ENCODE results near the gene CIZ1.
A peak's percentile ranks its signal among the peaks of the same experiment; 100 is the strongest.
"Not testable (repeated sequence)": the region's sequence is repeated elsewhere in the genome, so short reads cannot be mapped to it uniquely, and the experiment has no call there.

CIZ1 gene

DNA sequence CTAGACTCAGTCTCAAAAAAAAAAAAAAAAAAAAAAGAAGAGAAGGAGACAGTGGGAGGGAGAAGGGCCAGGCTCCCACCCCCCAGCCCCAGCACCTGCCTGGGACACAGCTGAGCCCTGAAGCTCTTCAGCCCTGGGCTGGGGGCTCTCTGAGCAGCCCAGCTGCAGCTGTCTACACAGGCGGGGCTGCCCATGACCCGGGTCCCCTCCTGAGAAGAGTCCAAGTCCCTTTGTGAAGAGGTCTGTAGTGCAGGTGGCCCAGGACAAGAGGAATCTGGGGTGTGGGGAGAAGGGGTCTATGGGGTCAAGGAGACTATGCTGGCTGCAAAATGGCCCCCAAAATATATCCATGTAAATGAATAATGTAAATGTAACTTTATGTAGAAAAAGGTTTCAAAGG lies 48.8 kb downstream of the CIZ1 start:
- DNase-seq = no peak

DNA sequence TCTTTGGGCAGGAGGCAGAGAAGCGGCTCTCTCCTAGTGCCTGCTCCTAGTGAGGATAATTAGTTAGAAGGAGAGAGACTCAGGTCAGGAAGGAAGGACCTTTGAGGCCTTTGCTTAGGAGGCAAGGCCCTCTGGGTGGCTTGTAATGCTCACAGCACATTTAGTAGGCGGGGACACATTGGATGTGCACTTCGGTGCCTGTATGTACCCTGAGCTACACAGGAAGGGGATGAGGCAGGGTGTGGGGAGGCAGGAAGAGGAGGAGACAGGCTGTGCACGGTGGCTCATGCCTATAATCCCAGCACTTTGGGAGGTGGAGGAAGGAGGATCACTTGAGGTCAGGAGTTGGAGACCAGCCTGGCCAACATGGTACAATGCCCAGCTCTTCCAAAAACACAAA lies 49.3 kb downstream of the CIZ1 start:
- DNase-seq = no peak

DNA sequence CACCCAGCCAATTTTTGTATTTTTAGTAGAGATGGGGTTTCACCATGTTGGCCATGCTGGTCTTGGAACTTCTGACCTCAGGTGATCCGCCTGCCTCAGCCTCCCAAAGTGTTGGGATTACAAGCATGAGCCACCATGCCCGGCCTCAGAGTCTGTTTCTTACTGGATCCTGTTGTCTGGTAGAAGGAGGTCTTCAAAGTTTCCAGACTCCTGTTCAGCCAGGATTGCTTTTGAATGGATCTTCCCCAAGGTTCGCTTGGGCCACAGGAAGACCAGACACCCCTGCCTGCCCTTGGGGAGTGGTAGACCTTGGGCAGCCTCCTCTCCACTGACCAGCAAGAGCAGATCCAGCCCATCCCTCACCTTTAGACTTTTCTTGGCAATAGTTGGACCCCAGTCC lies 49.8 kb downstream of the CIZ1 start:
- DNase-seq = no peak

GRCh38 chr9:128139621-128140020 lies 51.8 kb downstream of the CIZ1 start:
- no peak for DNase-seq

- no peak for DNase-seq
These were observed 53.4 kb downstream of the CIZ1 start for GRCh38 chr9:128138001-128138400.

GRCh38 chr9:128136816-128137793 lies 54.3 kb downstream of the CIZ1 start:
- no peak for DNase-seq

GRCh38 chr9:128135561-128135960 lies 55.8 kb downstream of the CIZ1 start:
- not testable (repeated sequence) for DNase-seq

DNA sequence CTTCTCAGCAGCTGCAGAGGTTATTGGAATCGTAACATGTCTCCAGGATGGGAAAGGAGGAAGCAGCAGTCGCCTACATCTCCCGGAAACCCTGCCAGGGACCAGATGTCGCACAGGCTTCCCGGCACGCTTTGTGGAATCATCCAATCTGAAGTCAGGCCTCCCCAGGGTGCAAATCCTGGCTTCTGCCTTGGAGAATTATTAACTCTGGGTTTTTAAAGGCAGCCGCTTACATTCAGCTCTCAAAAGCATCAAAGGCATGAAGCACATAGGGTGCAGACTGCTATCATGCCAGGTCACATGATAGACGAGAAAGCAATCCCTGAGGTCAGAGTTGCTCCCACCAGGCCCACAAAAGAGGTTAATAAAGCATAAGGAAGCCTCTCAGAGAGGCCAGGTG lies 59.2 kb downstream of the CIZ1 start:
- not testable (repeated sequence) for DNase-seq

GRCh38 chr9:128131346-128131745 lies 60.0 kb downstream of the CIZ1 start:
- DNase-seq = not testable (repeated sequence)

- DNase-seq = not testable (repeated sequence)
These were observed 60.7 kb downstream of the CIZ1 start for GRCh38 chr9:128130651-128131050.

- not testable (repeated sequence) for DNase-seq
These were observed 61.3 kb downstream of the CIZ1 start for GRCh38 chr9:128129976-128130590.

GRCh38 chr9:128128836-128129590 lies 62.4 kb downstream of the CIZ1 start:
- DNase-seq = no peak

GRCh38 chr9:128127990-128128835 lies 63.2 kb downstream of the CIZ1 start:
- DNase-seq = peak; percentile 82

DNA sequence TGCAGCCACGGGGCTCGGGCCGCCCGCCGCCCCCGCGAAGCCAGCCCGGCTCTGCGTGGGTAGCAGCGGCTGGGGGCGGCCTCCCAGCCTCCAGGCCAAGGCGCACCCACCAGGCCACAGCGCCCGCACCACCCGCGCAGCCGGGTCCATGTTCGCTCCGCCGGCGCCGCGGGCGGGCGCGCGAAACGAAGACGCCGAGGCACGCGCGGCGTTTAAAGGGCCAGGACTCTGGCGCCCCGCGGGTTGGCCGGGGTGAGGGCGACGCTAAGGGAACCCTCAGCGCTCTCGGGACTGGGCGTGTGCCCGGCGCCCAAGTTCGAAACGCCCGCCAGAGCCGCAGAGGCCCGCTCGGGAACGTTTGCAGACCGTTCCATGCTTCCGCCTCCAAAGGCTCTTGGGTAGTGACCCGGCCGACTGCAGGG lies 63.8 kb downstream of the CIZ1 start, which contains the start of gene PTGES2:
Gene PTGES2 (minus strand): TSS at position 162 of the 422 bp plus-strand sequence. CDS start 12 bp downstream, at position 150.
- DNase-seq = peak; percentile 59

DNA sequence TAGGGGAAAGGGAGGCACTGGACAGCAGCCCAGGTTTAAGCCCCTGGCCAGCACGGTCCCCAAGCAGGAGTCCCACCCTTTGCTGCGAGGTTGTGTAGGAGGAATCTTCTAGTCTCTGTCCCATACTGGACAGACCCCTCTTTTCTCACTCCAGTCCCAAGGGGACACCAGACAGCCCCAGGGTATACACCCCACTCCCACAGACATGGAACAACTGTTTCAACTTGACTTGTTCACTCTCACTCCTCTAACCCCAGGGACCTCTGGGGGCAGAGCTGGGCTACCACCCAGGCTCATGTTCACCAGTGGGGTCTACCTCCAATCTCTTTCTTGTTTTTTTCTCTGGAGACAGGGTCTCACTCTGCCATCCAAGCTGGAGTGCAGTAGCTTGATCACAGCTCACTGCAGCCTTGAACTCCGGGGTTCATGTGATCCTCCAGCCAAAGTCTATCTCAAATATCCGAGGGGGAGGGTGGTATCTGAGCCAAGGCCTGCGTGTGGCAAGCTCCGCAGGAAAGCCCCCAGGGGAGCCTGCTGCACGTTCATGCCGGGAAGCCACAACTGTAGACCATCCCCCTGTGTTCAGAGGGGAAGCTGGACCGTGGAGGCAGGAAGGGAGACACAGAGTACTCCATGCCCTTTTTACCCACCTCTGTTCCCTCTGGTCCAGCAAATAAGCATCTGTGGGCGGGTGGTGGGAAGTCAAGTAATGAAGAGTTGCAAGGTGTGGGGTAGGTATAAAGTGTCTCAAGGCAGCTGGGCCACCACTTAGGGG lies 65.6 kb downstream of the CIZ1 start:
- no peak for DNase-seq

- DNase-seq = no peak
These were observed 66.3 kb downstream of the CIZ1 start for GRCh38 chr9:128124873-128125579.

GRCh38 chr9:128124451-128124850 lies 66.9 kb downstream of the CIZ1 start:
- DNase-seq = no peak

DNA sequence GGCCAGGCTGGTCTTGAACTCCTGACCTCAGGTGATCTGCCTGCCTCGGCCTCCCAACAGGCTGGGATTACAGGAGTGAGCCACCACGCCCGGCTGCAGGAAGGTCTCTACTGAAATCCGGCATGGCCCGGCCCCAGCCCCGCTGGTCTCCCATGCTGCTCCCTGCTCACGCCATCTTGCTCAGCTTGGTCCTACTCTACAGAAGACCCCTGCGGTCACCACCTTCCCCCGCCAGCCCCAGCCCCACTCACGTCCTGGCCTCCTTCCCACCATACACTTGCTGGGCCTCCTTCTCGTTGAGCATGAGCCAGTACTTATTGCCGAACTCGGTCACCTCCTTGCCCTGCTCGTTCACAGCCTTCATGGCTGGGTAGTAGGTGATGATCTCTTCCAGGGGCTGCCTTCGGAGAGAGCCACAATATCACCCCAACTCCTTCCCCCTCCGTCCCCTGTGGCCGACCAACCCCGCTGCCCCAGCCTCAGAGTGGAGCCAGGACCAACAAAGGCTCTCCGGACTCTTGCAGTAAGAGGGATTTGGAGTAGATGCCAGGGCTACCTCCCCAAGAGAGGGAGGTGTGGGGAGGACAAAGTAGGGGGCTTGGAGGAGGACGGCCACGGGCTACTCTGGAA lies 67.8 kb downstream of the CIZ1 start:
- DNase-seq = no peak

DNA sequence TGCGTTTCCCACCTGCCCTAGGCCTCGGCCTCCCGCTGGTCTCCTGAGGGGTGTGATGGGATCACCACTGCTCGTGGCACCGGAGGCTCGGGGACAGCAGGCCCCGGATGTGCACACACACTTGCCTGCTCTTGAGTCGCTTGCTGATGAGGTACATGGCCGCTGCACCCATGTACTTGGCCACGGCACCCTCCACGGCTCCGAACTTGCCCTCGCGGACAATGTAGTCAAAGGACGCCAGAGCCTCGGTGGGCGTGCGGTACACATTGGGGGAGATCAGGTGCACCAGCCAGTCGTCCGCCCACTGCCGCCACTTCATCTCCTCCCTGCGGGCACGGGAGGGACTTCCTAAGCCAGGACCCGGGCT lies 68.6 kb downstream of the CIZ1 start:
- DNase-seq = no peak
